ENCODE measurements around the gene CD14.
A peak's percentile ranks its signal among the peaks of the same experiment; 100 is the strongest.

CD14 gene

DNA sequence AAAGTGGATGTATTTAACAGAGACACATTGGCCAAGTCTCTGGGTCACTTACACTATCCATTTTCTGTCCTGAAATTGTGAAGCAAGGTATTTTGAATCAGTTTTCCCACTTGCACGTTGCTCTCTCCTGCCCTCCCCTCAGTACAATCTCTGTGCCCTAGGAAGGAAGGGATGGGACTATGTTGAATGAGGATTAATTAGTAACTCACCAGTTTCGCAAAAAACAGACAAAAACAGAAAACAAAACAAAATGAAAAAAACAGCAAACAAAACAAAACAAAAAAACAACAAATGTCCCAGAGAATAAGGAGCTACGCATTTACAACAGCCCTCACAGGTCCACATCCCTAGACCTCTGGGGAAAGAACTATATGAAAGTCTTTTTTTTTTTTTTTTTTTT lies 1.1 kb upstream of the CD14 start:
- no peak overlapping the region for H3K4me3 ChIP-seq (ENCODE audit: low read depth, low read length)
- TF ChIP-seq, protein P1, sequence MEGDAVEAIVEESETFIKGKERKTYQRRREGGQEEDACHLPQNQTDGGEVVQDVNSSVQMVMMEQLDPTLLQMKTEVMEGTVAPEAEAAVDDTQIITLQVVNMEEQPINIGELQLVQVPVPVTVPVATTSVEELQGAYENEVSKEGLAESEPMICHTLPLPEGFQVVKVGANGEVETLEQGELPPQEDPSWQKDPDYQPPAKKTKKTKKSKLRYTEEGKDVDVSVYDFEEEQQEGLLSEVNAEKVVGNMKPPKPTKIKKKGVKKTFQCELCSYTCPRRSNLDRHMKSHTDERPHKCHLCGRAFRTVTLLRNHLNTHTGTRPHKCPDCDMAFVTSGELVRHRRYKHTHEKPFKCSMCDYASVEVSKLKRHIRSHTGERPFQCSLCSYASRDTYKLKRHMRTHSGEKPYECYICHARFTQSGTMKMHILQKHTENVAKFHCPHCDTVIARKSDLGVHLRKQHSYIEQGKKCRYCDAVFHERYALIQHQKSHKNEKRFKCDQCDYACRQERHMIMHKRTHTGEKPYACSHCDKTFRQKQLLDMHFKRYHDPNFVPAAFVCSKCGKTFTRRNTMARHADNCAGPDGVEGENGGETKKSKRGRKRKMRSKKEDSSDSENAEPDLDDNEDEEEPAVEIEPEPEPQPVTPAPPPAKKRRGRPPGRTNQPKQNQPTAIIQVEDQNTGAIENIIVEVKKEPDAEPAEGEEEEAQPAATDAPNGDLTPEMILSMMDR (conservative IDR thresholded peaks at IDR 0.05; ENCODE audit: low read depth, low read length), result no peak
- no peak for DNase-seq (ENCODE audit: low read depth)

DNA sequence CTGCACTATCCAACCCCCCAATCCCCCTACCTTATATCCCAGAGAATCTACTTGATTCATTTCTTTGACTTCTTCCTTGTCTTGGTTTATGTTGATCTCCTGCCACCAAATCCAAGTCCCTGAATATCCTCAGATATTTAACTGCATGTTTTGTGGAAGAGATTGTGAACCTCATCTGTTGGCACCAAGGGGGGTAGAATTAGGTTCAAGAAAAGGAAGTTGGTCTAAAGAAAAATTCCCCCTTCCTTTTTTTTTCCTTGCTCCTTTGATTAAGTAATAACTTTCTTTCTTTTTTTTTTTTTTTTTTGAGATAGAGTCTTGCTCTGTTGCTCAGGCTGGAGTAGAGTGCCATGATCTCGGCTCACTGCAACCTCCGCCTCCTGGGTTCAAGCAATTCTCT lies 526 bp upstream of the CD14 start:
- H3K4me3 ChIP-seq (ENCODE audit: low read depth, low read length), result no peak overlapping the region
- TF ChIP-seq, protein P1 (conservative IDR thresholded peaks at IDR 0.05; ENCODE audit: low read depth, low read length), result no peak
- no peak for DNase-seq (ENCODE audit: low read depth)

DNA sequence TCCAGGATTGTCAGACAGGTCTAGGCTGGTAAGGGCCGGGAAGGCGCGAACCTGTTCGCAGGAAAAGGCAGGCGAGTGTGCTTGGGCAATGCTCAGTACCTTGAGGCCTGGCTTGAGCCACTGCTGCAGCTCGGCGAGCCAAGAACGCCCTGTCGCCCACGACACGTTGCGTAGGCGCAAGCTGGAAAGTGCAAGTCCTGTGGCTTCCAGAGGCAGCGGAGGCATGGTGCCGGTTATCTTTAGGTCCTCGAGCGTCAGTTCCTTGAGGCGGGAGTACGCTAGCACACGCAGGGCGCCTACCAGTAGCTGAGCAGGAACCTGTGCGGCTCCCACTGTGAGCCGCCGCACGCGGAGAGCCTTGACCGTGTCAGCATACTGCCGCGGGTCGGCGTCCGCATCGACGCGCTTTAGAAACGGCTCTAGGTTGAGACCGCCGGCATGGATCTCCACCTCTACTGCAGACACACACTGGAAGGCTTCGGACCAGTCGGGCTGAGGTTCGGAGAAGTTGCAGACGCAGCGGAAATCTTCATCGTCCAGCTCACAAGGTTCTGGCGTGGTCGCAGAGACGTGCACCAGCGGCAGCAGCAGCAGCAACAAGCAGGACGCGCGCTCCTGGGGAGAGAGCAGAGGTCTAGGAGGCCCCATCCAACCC lies 482 bp downstream of the CD14 start:
- DNase-seq (ENCODE audit: low read depth), result peak; percentile 52
- TF ChIP-seq, protein P1 (conservative IDR thresholded peaks at IDR 0.05; ENCODE audit: low read depth, low read length), result no peak
- H3K4me3 ChIP-seq (ENCODE audit: low read depth, low read length), result peak overlapping the region; percentile 57

DNA sequence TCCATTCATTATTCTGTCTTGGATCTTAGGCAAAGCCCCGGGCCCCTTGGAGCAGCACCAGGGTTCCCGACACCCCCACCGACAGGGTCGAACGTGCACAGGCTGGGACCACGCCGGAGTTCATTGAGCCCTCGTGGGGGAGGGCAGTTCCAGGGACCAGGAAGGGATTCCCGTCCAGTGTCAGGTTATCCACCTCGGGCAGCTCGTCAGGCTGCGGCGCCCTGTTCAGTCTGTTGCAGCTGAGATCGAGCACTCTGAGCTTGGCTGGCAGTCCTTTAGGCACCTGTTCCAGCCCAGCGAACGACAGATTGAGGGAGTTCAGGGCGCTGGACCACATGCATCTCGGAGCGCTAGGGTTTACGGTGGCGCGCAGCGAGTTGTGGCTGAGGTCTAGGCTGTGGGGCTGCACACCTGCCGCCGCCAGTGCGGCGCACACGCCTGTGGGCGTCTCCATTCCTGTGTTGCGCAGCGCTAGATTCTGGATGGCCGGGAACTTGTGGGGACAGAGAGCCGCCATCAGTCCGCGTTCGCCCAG lies 1.1 kb downstream of the CD14 start:
- peak overlapping the region; percentile 57 for H3K4me3 ChIP-seq (ENCODE audit: low read depth, low read length)
- TF ChIP-seq, protein P1 (conservative IDR thresholded peaks at IDR 0.05; ENCODE audit: low read depth, low read length), result no peak
- no peak for DNase-seq (ENCODE audit: low read depth)

DNA sequence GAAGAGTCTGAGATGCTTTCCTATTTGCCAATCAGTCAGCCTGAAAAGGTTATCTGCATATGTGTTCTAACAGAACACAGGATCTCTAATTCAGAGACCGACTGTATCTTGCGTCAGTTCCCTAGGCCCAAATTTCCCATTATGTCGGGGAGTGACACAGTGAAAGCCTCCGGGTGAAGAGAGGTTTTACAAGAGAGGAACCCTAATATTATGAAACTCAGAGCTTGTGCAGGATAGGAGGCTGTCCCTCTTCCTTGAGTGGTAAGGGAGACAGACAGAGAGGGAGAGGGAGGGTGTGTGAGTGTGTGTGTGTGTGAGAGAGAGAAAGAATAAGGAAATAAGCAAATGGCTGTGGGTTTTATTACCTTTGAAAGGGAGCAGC lies 1.9 kb downstream of the CD14 start:
- TF ChIP-seq, protein P1 (conservative IDR thresholded peaks at IDR 0.05; ENCODE audit: low read depth, low read length), result no peak
- DNase-seq (ENCODE audit: low read depth), result no peak
- no peak overlapping the region for H3K4me3 ChIP-seq (ENCODE audit: low read depth, low read length)

DNA sequence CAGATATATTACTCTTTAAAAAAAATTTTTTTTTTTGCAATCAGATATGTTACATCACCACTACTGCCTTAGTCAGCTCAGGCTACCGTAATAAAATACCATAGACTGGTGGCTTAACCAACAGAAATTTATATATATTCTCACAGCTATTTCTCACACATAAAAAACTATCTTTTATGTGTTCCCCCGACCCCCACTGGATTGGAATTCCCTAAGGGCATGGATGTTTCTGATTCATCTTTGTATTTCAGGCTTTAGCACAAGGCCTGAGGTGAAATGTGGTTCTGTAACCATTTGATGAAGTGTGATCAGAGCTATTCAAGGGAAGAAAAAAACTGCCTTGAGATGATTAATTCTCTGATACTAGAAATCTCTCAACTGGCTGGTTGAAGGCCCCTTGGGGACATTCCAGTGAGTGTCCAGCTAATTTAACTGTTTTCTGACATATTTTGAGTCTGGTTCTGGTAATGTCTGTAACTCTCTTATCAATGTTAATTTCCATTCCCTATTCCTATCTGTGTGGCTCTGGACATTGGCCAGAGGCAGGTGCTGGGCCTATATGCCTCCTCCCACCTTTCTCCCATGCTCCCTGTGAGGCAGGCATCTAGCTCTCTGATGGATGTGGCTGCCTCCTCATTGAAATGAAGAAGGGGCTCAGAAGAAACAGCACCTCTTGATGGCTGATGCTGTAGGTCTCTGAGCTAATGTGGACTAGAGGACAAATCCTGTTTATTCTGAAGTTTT lies 2.5 kb downstream of the CD14 start:
- DNase-seq (ENCODE audit: low read depth), result no peak
- TF ChIP-seq, protein P1 (conservative IDR thresholded peaks at IDR 0.05; ENCODE audit: low read depth, low read length), result no peak
- H3K4me3 ChIP-seq (ENCODE audit: low read depth, low read length), result no peak overlapping the region
